GM12891 (cell line): Measurements from ENCODE around the gene FHAD1.

Source experiments
- POLR2A ChIP-seq: IDR thresholded peaks from 2 replicates; pipeline ENCODE4 v1.6.1; 2011; ENCODE audit warnings: low read depth, low read length, control low read depth
- POLR2AphosphoS5 ChIP-seq: IDR thresholded peaks from 2 replicates; pipeline ENCODE4 v1.6.1; 2011; ENCODE audit warnings: low read depth, low read length, control low read depth

DNA sequence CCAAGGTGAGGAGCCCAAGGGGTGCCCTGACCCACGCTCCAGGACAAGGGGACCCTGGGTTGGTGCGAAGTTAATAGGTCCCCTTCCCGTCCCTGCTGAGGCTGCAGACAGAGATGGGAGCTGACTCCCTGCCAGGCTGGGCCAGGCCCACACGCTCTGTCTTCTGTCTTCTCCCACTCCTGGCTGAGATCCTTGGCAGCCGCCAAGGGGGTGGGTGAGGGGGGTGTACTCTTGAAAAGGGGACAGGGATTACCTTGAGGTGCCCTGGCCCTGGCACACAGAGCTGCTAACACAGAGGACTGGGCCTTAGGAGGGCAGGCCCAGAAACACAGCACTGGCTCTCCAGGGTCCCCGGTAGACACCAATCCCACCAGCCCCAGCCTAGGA lies 180.2 kb downstream of the FHAD1 start:
- TF ChIP-seq POLR2AphosphoS5 (no peak), POLR2A (no peak)
